Neural progenitor cell (in vitro differentiated cells): Measurements from ENCODE around the gene ESCO1. TPM values are rescaled to one million over a fixed set of nuclear protein-coding genes. Genes with fewer than 3 reads are reported as not detected.

Experiments
- DNase-seq: peaks from one replicate; pipeline ENCODE4 v3.0.0-alpha.2; 2016; ENCODE audit warnings: low spot score
- H2AFZ ChIP-seq: fragments of 200-600 bp; sonication (generic); replicated peaks from 2 replicates; pipeline ENCODE4 v1.6.1; 2016; ENCODE audit warnings: antibody characterized with exemption
- H3F3A ChIP-seq: fragments of 200-600 bp; sonication (generic); 2 replicates; pipeline ENCODE4 v1.6.1; 2016; ENCODE audit warnings: antibody characterized with exemption, low read depth
- H3K27ac ChIP-seq: fragments of 200-600 bp; sonication (generic); 2 replicates; pipeline ENCODE4 v1.5.1; 2016; ENCODE audit warnings: mild to moderate bottlenecking
- H3K27me3 ChIP-seq: fragments of 200-600 bp; sonication (generic); 2 replicates; pipeline ENCODE4 v1.6.1; 2016; ENCODE audit warnings: mild to moderate bottlenecking, moderate library complexity
- H3K36me3 ChIP-seq: fragments of 200-600 bp; sonication (generic); 2 replicates; pipeline ENCODE4 v1.5.1; 2016
- H3K4me1 ChIP-seq: fragments of 200-600 bp; sonication (generic); 2 replicates; pipeline ENCODE4 v1.6.1; 2016; ENCODE audit warnings: mixed run types
- H3K4me2 ChIP-seq: fragments of 200-600 bp; sonication (generic); 2 replicates; pipeline ENCODE4 v1.6.1; 2016
- H3K4me3 ChIP-seq: fragments of 200-600 bp; sonication (generic); 2 replicates; pipeline ENCODE4 v1.5.1; 2016
- H3K79me2 ChIP-seq: fragments of 200-600 bp; sonication (generic); 2 replicates; pipeline ENCODE4 v1.6.1; 2016; ENCODE audit warnings: low read depth
- H3K9ac ChIP-seq: fragments of 200-600 bp; sonication (generic); 2 replicates; pipeline ENCODE4 v1.6.1; 2016
- H3K9me3 ChIP-seq: fragments of 200-600 bp; sonication (generic); 2 replicates; pipeline ENCODE4 v1.5.1; 2016; ENCODE audit warnings: low read depth
- H4K20me1 ChIP-seq: fragments of 200-600 bp; sonication (generic); 2 replicates; pipeline ENCODE4 v1.6.1; 2016; ENCODE audit warnings: low read depth
- H3K27ac Mint-ChIP-seq: 3 replicates; pipeline ENCODE4 v1.8.0; 2021; ENCODE audit warnings: mixed read lengths
- H3K27me3 Mint-ChIP-seq: 2 replicates; pipeline ENCODE4 v1.8.0; 2022; ENCODE audit warnings: low read depth, mild to moderate bottlenecking, inconsistent platforms, moderate library complexity, mixed read lengths; ENCODE audit not compliant: insufficient read depth
- H3K36me3 Mint-ChIP-seq: 3 replicates; pipeline ENCODE4 v1.8.0; 2021; ENCODE audit warnings: mixed read lengths
- H3K4me1 Mint-ChIP-seq: 3 replicates; pipeline ENCODE4 v1.8.0; 2021; ENCODE audit warnings: mixed read lengths
- H3K4me3 Mint-ChIP-seq: 3 replicates; pipeline ENCODE4 v1.8.0; 2021; ENCODE audit warnings: mild to moderate bottlenecking, moderate library complexity, mixed read lengths
- H3K9me3 Mint-ChIP-seq: 3 replicates; pipeline ENCODE4 v1.8.0; 2020; ENCODE audit warnings: mixed read lengths
- EZH2 ChIP-seq: fragments of 200-600 bp; sonication (generic); IDR thresholded peaks from 2 replicates; pipeline ENCODE4 v1.6.1; 2017; ENCODE audit warnings: antibody characterized with exemption, mild to moderate bottlenecking, moderate library complexity
- EZH2phosphoT487 ChIP-seq: fragments of 200-600 bp; sonication (generic); IDR thresholded peaks from 2 replicates; pipeline ENCODE4 v1.6.1; 2017; ENCODE audit warnings: antibody characterized with exemption
- total RNA-seq: library from RNA; depleted of rRNA; stranded (reverse); fragments of >200 nt; gene quantifications from 2 replicates; pipeline ENCODE4 v1.2.3, GENCODE V29; 2015; ENCODE audit warnings: low replicate concordance
- TF ChIP-seq, protein P1 (sequence below): fragments of 200-600 bp; sonication (generic); IDR thresholded peaks from 2 replicates; pipeline ENCODE4 v1.5.1; 2017; ENCODE audit warnings: antibody characterized with exemption, mild to moderate bottlenecking

ESCO1 gene
- total RNA-seq, 1 donor from 2014 or later: 48.8 TPM

DNA sequence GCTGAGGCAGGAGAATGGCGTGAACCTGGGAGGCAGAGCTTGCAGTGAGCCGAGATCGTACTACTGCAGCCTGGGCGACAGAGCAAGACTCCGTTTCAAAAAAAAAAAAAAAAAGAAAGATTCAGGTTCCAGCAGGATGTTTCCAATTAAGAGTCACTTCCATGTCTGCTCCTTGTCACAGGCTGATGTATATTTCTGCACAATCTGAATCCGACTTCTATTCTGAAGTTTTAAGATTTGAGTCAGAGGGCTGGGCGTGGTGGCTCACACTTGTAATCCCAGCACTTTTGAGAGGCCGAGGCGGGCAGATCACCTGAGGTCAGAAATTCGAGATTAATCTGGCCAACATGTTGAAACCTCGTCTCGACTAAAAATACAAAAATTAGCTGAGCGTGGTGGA, 36.3 kb upstream of the ESCO1 start:
- H3K4me3 ChIP-seq: no peak overlapping the region
- Mint-ChIP-seq H3K9me3 (no peaks in the 10 kb centered on the region), H3K4me1 (no peaks in the 10 kb centered on the region), H3K27ac (no peak overlapping the region), H3K36me3 (peaks cover 13% of the 10 kb centered on the region), H3K27me3 (peaks cover 7% of the 10 kb centered on the region), H3K4me3 (no peak overlapping the region)
- no peak for TF ChIP-seq EZH2phosphoT487
- TF ChIP-seq, protein P1, sequence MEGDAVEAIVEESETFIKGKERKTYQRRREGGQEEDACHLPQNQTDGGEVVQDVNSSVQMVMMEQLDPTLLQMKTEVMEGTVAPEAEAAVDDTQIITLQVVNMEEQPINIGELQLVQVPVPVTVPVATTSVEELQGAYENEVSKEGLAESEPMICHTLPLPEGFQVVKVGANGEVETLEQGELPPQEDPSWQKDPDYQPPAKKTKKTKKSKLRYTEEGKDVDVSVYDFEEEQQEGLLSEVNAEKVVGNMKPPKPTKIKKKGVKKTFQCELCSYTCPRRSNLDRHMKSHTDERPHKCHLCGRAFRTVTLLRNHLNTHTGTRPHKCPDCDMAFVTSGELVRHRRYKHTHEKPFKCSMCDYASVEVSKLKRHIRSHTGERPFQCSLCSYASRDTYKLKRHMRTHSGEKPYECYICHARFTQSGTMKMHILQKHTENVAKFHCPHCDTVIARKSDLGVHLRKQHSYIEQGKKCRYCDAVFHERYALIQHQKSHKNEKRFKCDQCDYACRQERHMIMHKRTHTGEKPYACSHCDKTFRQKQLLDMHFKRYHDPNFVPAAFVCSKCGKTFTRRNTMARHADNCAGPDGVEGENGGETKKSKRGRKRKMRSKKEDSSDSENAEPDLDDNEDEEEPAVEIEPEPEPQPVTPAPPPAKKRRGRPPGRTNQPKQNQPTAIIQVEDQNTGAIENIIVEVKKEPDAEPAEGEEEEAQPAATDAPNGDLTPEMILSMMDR: no peak
- no peak for TF ChIP-seq EZH2
- no peak overlapping the region for H3K27ac ChIP-seq
- no peaks in the 10 kb centered on the region for H3K9me3 ChIP-seq
- no peaks in the 10 kb centered on the region for H3K4me1 ChIP-seq
- H3K36me3 ChIP-seq: peaks cover under 1% of the 10 kb centered on the region
- no peaks in the 10 kb centered on the region for H3K27me3 ChIP-seq
- H2AFZ ChIP-seq: no peak overlapping the region
- H3K9ac ChIP-seq: no peak overlapping the region
- no peak for DNase-seq
- no peaks in the 10 kb centered on the region for H4K20me1 ChIP-seq
- no peaks in the 10 kb centered on the region for H3K79me2 ChIP-seq
- peaks cover 30% of the 10 kb centered on the region for H3F3A ChIP-seq
- no peak overlapping the region for H3K4me2 ChIP-seq

DNA sequence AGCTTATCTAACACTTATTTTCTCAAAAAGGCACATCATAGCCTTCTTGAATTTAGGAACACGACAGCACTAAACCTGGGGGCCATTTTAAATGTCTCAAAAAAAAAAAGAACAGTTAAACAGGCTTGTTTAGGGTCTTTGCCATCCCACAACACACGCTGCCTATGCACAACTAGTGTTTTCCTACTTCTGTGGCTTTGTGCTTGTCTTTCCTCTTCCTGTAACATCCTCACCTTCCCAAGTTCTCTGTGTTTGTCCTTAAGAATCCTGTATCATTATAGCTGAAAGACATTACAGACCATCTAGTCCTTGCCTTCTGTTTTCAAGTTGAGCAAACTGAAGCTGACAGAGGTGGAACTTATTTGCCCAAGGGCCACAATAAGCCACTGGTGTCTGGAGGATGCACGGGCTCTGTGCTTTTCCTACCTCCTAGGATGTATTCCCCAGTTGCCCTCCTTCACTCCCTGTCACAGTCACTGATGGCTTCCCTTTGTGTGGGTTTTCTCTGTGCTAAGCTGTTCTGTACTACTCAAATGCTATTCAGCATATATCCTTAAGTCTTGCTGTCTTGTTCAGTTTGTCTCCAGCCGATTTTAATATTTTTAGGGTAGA, 34.2 kb upstream of the ESCO1 start:
- H2AFZ ChIP-seq: no peak overlapping the region
- H3K4me3 ChIP-seq: no peak overlapping the region
- H3K4me2 ChIP-seq: no peak overlapping the region
- H3K9me3 ChIP-seq: no peaks in the 10 kb centered on the region
- Mint-ChIP-seq H3K9me3 (no peaks in the 10 kb centered on the region), H3K27ac (no peak overlapping the region), H3K4me3 (no peak overlapping the region), H3K27me3 (peaks cover 7% of the 10 kb centered on the region), H3K36me3 (peaks cover 28% of the 10 kb centered on the region), H3K4me1 (no peaks in the 10 kb centered on the region)
- H3K79me2 ChIP-seq: peaks cover 4% of the 10 kb centered on the region
- H3K27me3 ChIP-seq: no peaks in the 10 kb centered on the region
- TF ChIP-seq EZH2 (no peak), EZH2phosphoT487 (no peak)
- TF ChIP-seq, protein P1: no peak
- H3K36me3 ChIP-seq: peaks cover 16% of the 10 kb centered on the region
- no peak overlapping the region for H3K9ac ChIP-seq
- H3K4me1 ChIP-seq: no peaks in the 10 kb centered on the region
- peaks cover 35% of the 10 kb centered on the region for H3F3A ChIP-seq
- no peaks in the 10 kb centered on the region for H4K20me1 ChIP-seq
- no peak for DNase-seq
- no peak overlapping the region for H3K27ac ChIP-seq

DNA sequence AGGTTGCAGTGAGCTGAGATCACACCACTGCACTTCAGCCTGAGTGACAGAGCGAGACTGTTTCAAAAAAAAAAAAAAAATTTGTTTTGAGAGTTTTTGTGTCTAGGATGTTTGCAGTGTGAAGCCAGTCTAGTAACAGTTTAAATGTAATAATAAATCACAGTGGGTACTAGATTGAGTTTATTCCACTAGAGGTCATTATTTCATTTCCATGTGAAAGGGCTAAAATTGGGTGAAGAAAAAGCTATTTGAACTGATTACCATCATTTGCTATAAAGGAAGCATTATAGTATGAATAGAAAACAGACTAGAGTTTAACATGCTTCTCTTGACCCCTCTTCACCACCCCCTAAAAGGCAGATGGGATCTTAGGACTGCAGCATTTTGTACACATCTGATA, 31.9 kb upstream of the ESCO1 start:
- H3F3A ChIP-seq: peaks cover 46% of the 10 kb centered on the region
- H4K20me1 ChIP-seq: peaks cover 12% of the 10 kb centered on the region
- no peak overlapping the region for H3K27ac ChIP-seq
- no peaks in the 10 kb centered on the region for H3K4me1 Mint-ChIP-seq
- no peak for DNase-seq
- no peaks in the 10 kb centered on the region for H3K4me1 ChIP-seq
- no peak overlapping the region for H2AFZ ChIP-seq
- H3K36me3 Mint-ChIP-seq: peaks cover 34% of the 10 kb centered on the region
- no peak overlapping the region for H3K4me3 ChIP-seq
- no peak overlapping the region for H3K4me3 Mint-ChIP-seq
- H3K9ac ChIP-seq: no peak overlapping the region
- H3K27me3 ChIP-seq: no peaks in the 10 kb centered on the region
- no peak for TF ChIP-seq EZH2
- TF ChIP-seq, protein P1: no peak
- no peak for TF ChIP-seq EZH2phosphoT487
- H3K4me2 ChIP-seq: no peak overlapping the region
- no peaks in the 10 kb centered on the region for H3K9me3 ChIP-seq
- H3K27ac Mint-ChIP-seq: no peak overlapping the region
- H3K79me2 ChIP-seq: peaks cover 19% of the 10 kb centered on the region
- H3K36me3 ChIP-seq: peaks cover 29% of the 10 kb centered on the region
- H3K9me3 Mint-ChIP-seq: no peaks in the 10 kb centered on the region
- H3K27me3 Mint-ChIP-seq: peaks cover 2% of the 10 kb centered on the region
